SK-N-SH (cell line): ENCODE data around the gene C10orf90.

Experiments used
- CTCF ChIP-seq: fragments of 200-600 bp; sonication (generic); IDR thresholded peaks from 2 replicates; pipeline ENCODE4 v1.6.1; 2017; ENCODE audit warnings: antibody characterized with exemption, mild to moderate bottlenecking, moderate library complexity
- FOXJ3 ChIP-seq: sonication (generic); formaldehyde crosslinking; IDR thresholded peaks from 2 replicates; pipeline ENCODE4 v1.5.1; 2020; ENCODE audit warnings: mild to moderate bottlenecking, missing genetic modification reagents
- JUND ChIP-seq: IDR thresholded peaks from 2 replicates; pipeline ENCODE4 v1.4.0; 2012
- MAX ChIP-seq: IDR thresholded peaks from 2 replicates; pipeline ENCODE4 v1.4.0; 2012; ENCODE audit warnings: low read depth
- MXI1 ChIP-seq: IDR thresholded peaks from 2 replicates; pipeline ENCODE4 v1.6.1; 2012; ENCODE audit warnings: mild to moderate bottlenecking, low read depth, low read length, improper control_type of control experiment
- NRF1 ChIP-seq: IDR thresholded peaks from 2 replicates; pipeline ENCODE4 v1.6.1; 2012; ENCODE audit warnings: low read depth, mild to moderate bottlenecking, low read length
- POLR2AphosphoS5 ChIP-seq: IDR thresholded peaks from 2 replicates; pipeline ENCODE4 v1.6.1; 2012; ENCODE audit warnings: low read depth, low read length
- RAD21 ChIP-seq: IDR thresholded peaks from 2 replicates; pipeline ENCODE4 v1.6.1; 2012; ENCODE audit warnings: mild to moderate bottlenecking, low read length
- RFX5 ChIP-seq: IDR thresholded peaks from 2 replicates; pipeline ENCODE4 v1.6.1; 2012; ENCODE audit warnings: mild to moderate bottlenecking, improper control_type of control experiment, low read length
- SMC3 ChIP-seq: IDR thresholded peaks from 2 replicates; pipeline ENCODE4 v1.6.1; 2012; ENCODE audit warnings: low read depth, low read length, improper control_type of control experiment
- TCF12 ChIP-seq: IDR thresholded peaks from 2 replicates; pipeline ENCODE4 v1.4.0; 2012

- TF ChIP-seq JUND (no peak), SMC3 (no peak), FOXJ3 (CRISPR knock-in tag) (no peak), TCF12 (no peak), CTCF (no peak), POLR2AphosphoS5 (no peak), NRF1 (no peak), RAD21 (no peak), MXI1 (no peak), RFX5 (no peak), MAX (no peak)
These were observed 222.4 kb downstream of the C10orf90 start for GRCh38 chr10:126448091-126448490.
